H1 (cell line): Measurements from ENCODE around the gene FHDC1. TPM values are rescaled to one million over a fixed set of nuclear protein-coding genes. Genes with fewer than 3 reads are reported as not detected.

ENCODE experiments used
- CTCF ChIA-PET: fragments of 300-600 bp; sonication (Branson Sonifier 250); formaldehyde crosslinking; loops from one replicate; lab custom pipeline; 2021; ENCODE audit not compliant: partially characterized antibody; lab: Charles Lee
- POLR2A ChIA-PET: fragments of 300-600 bp; sonication (Branson Sonifier 250); formaldehyde crosslinking; loops from one replicate; lab custom pipeline; 2021; ENCODE audit warnings: inconsistent platforms; ENCODE audit not compliant: partially characterized antibody; lab: Charles Lee
- DNase-seq, 2 experiments: peaks; one replicate each; pipeline versions ENCODE4 v3.0.0 to v3.0.0-alpha.2; 2010 to 2022; ENCODE audit warnings: low spot score in 2 of 2, low read depth in 1 of 2, mixed read lengths in 1 of 2
- FAIRE-seq: peaks from 2 replicates; lab custom pipeline; 2011; peaks lifted over from hg19 to GRCh38; lab: Jason Lieb, UNC
- H2AFZ ChIP-seq: 2 replicates; pipeline ENCODE4 v1.8.1; 2012; ENCODE audit warnings: low read length, inconsistent platforms
- H2AK5ac ChIP-seq: 2 replicates; pipeline ENCODE4 v1.6.1; 2013; ENCODE audit warnings: low read depth, low read length
- H2BK120ac ChIP-seq: replicated peaks from 2 replicates; pipeline ENCODE3; 2013; ENCODE audit warnings: low read depth, low read length, inconsistent platforms
- H2BK12ac ChIP-seq: 2 replicates; pipeline ENCODE4 v1.6.1; 2013; ENCODE audit warnings: low read depth, low read length
- H2BK15ac ChIP-seq: 2 replicates; pipeline ENCODE4 v1.6.1; 2013; ENCODE audit warnings: low read length
- H2BK20ac ChIP-seq: 2 replicates; pipeline ENCODE4 v1.6.1; 2013; ENCODE audit warnings: low read length
- H2BK5ac ChIP-seq: 2 replicates; pipeline ENCODE4 v1.6.1; 2013; ENCODE audit warnings: low read depth, low read length
- H3K14ac ChIP-seq: 2 replicates; pipeline ENCODE4 v1.6.1; 2013; ENCODE audit warnings: inconsistent platforms; ENCODE audit not compliant: insufficient read length
- H3K18ac ChIP-seq: 2 replicates; pipeline ENCODE4 v1.6.1; 2013; ENCODE audit warnings: low read length; ENCODE audit errors: extremely low read depth
- H3K23ac ChIP-seq: 2 replicates; pipeline ENCODE4 v1.6.1; 2013; ENCODE audit warnings: inconsistent platforms; ENCODE audit not compliant: insufficient read length
- H3K23me2 ChIP-seq: 2 replicates; pipeline ENCODE4 v1.6.1; 2013; ENCODE audit warnings: low read depth, low read length
- H3K27ac ChIP-seq: 2 replicates; pipeline ENCODE4 v1.6.1; 2011; ENCODE audit warnings: low read depth, low read length, inconsistent platforms
- H3K27me3 ChIP-seq, 4 experiments: replicated peaks in 1 of 4; 1 replicate in 1 of 4; 2 replicates in 3 of 4; pipeline versions ENCODE4 v1.6.1 to v1.8.1; 2011 to 2013; ENCODE audit warnings: low read length in 3 of 4, mild to moderate bottlenecking in 3 of 4, inconsistent platforms in 2 of 4, mixed read lengths in 2 of 4, moderate library complexity in 1 of 4; ENCODE audit not compliant: control insufficient read depth in 3 of 4, insufficient read depth in 3 of 4; ENCODE audit errors: extremely low read depth in 1 of 4
- H3K36me3 ChIP-seq, 4 experiments: 2 replicates each; pipeline versions ENCODE4 v1.6.1 to v1.8.1; 2011 to 2013; ENCODE audit warnings: mild to moderate bottlenecking in 4 of 4, low read length in 3 of 4, moderate library complexity in 2 of 4, control low read depth in 1 of 4, inconsistent platforms in 1 of 4; ENCODE audit not compliant: insufficient read depth in 4 of 4, control insufficient read depth in 2 of 4
- H3K4ac ChIP-seq: replicated peaks from 2 replicates; pipeline ENCODE3; 2013; ENCODE audit warnings: low read length, low read depth, mixed read lengths, inconsistent platforms; ENCODE audit not compliant: insufficient read length
- H3K4me1 ChIP-seq, 4 experiments: replicated peaks in 1 of 4; 1 replicate in 1 of 4; 2 replicates in 3 of 4; pipeline versions ENCODE4 v1.6.1 to v1.8.1; 2011 to 2013; ENCODE audit warnings: low read length in 3 of 4, inconsistent platforms in 2 of 4, mixed read lengths in 1 of 4; ENCODE audit not compliant: insufficient read depth in 4 of 4, control insufficient read depth in 3 of 4
- H3K4me2 ChIP-seq, 2 experiments: 2 replicates each; pipeline versions ENCODE4 v1.6.1 to v1.8.1; 2011 to 2013; ENCODE audit warnings: low read depth in 2 of 2, low read length in 2 of 2, control low read depth in 1 of 2, inconsistent platforms in 1 of 2, mild to moderate bottlenecking in 1 of 2; ENCODE audit not compliant: insufficient read depth in 1 of 2
- H3K4me3 ChIP-seq, 4 experiments: fragments of 200-600, 300-600 bp in 1 of 4; sonication (generic), shearing (Covaris generic), sonication (Bioruptor Twin) in 1 of 4; 2 replicates each; pipeline versions ENCODE4 v1.5.1 to v1.8.1; 2011 to 2016; ENCODE audit warnings: low read length in 4 of 4, low read depth in 3 of 4, control low read depth in 2 of 4, inconsistent platforms in 2 of 4, mild to moderate bottlenecking in 2 of 4, mixed read lengths in 1 of 4, moderate library complexity in 1 of 4; ENCODE audit not compliant: insufficient read depth in 2 of 4; ENCODE audit errors: extremely low read depth in 1 of 4
- H3K56ac ChIP-seq: replicated peaks from 2 replicates; pipeline ENCODE3; 2013; ENCODE audit warnings: low read depth, mild to moderate bottlenecking, mixed read lengths, low read length, inconsistent platforms; ENCODE audit not compliant: insufficient read length
- H3K79me1 ChIP-seq: 2 replicates; pipeline ENCODE4 v1.6.1; 2013; ENCODE audit warnings: low read depth, low read length, control low read depth
- H3K79me2 ChIP-seq, 2 experiments: 2 replicates each; pipeline versions ENCODE4 v1.6.1 to v1.8.1; 2012 to 2013; ENCODE audit warnings: low read length in 2 of 2, mild to moderate bottlenecking in 2 of 2, inconsistent platforms in 1 of 2; ENCODE audit not compliant: insufficient read depth in 2 of 2, control insufficient read depth in 1 of 2
- H3K9ac ChIP-seq, 4 experiments: replicated peaks in 1 of 4; 1 replicate in 1 of 4; 2 replicates in 3 of 4; pipeline versions ENCODE4 v1.6.1 to v1.8.1; 2011 to 2013; ENCODE audit warnings: low read depth in 3 of 4, low read length in 3 of 4, control low read depth in 2 of 4, mild to moderate bottlenecking in 2 of 4, moderate library complexity in 2 of 4, inconsistent platforms in 1 of 4; ENCODE audit errors: extremely low read depth in 1 of 4
- H3K9me3 ChIP-seq, 2 experiments: 2 replicates each; pipeline versions ENCODE4 v1.6.1 to v1.8.1; 2012 to 2013; ENCODE audit warnings: mild to moderate bottlenecking in 2 of 2, moderate library complexity in 2 of 2, control low read depth in 1 of 2, inconsistent platforms in 1 of 2, low read depth in 1 of 2, low read length in 1 of 2, mixed read lengths in 1 of 2; ENCODE audit not compliant: insufficient read depth in 2 of 2
- H4K20me1 ChIP-seq, 2 experiments: replicated peaks in 1 of 2; 2 replicates each; pipeline versions ENCODE3 to v1.8.1; 2011 to 2013; ENCODE audit warnings: inconsistent platforms in 2 of 2, low read length in 2 of 2, mild to moderate bottlenecking in 1 of 2; ENCODE audit not compliant: insufficient read depth in 2 of 2, control insufficient read depth in 1 of 2
- H4K5ac ChIP-seq: 2 replicates; pipeline ENCODE4 v1.6.1; 2013; ENCODE audit warnings: low read length, low read depth, mixed read lengths, inconsistent platforms; ENCODE audit not compliant: insufficient read length
- H4K8ac ChIP-seq: 2 replicates; pipeline ENCODE4 v1.8.0; 2013; ENCODE audit warnings: mild to moderate bottlenecking, moderate library complexity, low read length, inconsistent platforms; ENCODE audit not compliant: insufficient read depth; ENCODE audit errors: extremely low read depth
- H4K91ac ChIP-seq: replicated peaks from 2 replicates; pipeline ENCODE3; 2013; ENCODE audit warnings: low read length, mixed read lengths, inconsistent platforms; ENCODE audit not compliant: insufficient read length
- CHD2 ChIP-seq: IDR thresholded peaks from 2 replicates; pipeline ENCODE4 v1.6.1; 2012; ENCODE audit warnings: low read length, improper control_type of control experiment
- PHF8 ChIP-seq: fragments of 200-600 bp; sonication (generic); conservative IDR thresholded peaks from 2 replicates; pipeline ENCODE4 v1.7.1; 2012; ENCODE audit warnings: low read depth, mild to moderate bottlenecking, inconsistent platforms, low read length, moderate library complexity
- POU5F1 ChIP-seq: IDR thresholded peaks from 2 replicates; pipeline ENCODE4 v1.6.1; 2011; ENCODE audit warnings: low read depth, mild to moderate bottlenecking, low read length, moderate library complexity
- RAD21 ChIP-seq, 2 experiments: IDR thresholded peaks in 1 of 2; conservative IDR thresholded peaks in 1 of 2; 2 replicates each; pipeline ENCODE4 v1.6.1; 2011; ENCODE audit warnings: low read depth in 2 of 2, low read length in 2 of 2, improper control_type of control experiment in 1 of 2, inconsistent platforms in 1 of 2, mild to moderate bottlenecking in 1 of 2, moderate library complexity in 1 of 2
- SAP30 ChIP-seq: fragments of 300-600 bp; sonication (generic); IDR thresholded peaks from 2 replicates; pipeline ENCODE4 v1.7.1; 2012; ENCODE audit warnings: low read length, moderate library complexity, mild to moderate bottlenecking, inconsistent platforms; ENCODE audit not compliant: insufficient read depth, insufficient replicate concordance
- TBP ChIP-seq: IDR thresholded peaks from 2 replicates; pipeline ENCODE4 v1.6.1; 2011; ENCODE audit warnings: low read depth, low read length, improper control_type of control experiment
- WGBS, 2 experiments: shearing (Covaris generic) in 1 of 2; methylation state at CpG; one replicate each; pipeline versions ENCODE4 v1.1.6 to v1.1.7; 2013 to 2015; ENCODE audit warnings: low lambda C conversion rate in 2 of 2, mixed read lengths in 2 of 2, inconsistent platforms in 1 of 2, low coverage in 1 of 2, missing lambda C conversion rate in 1 of 2; ENCODE audit not compliant: insufficient replicate concordance in 2 of 2, insufficient coverage in 1 of 2, insufficient read length in 1 of 2; ENCODE audit errors: extremely low coverage in 1 of 2, missing lambda C conversion rate in 1 of 2; 5-methylcytosine and 5-hydroxymethylcytosine counted together
- polyA plus RNA-seq, 7 experiments: library from polyadenylated mRNA; depleted of rRNA in 3 of 7; stranded (reverse) in 5 of 7; unstranded in 2 of 7; fragments of >200 nt in 5 of 7; fragments of 200-250 nt in 2 of 7; gene quantifications; 1 replicate in 5 of 7; 2 replicates in 1 of 7; 4 replicates in 1 of 7; pipeline versions ENCODE4 v1.2.1 to v1.2.3, GENCODE V29; 2011 to 2013; ENCODE audit warnings: missing spikeins in 2 of 7, mixed read lengths in 2 of 7
- total RNA-seq: library from RNA; stranded (reverse); fragmentation: NEBNext Ultra II Directional; extraction: Animal tissue kit (Norgen Biotek cat#: 25700); gene quantifications from 2 replicates; pipeline ENCODE4 v1.2.1, GENCODE V29; 2021

Gene FHDC1
- total and polyA plus RNA-seq, 2 of the 8 experiments (the other 6 are each of a cell fraction or from before 2014, with no cell fraction given): 6.4 to 28.6 TPM

- no peak overlapping the region for H3K18ac ChIP-seq
- H3K9ac ChIP-seq: no peak overlapping the region
- H3K79me2 ChIP-seq: no peaks in the 10 kb centered on the region
- no peak overlapping the region for H2BK15ac ChIP-seq
- no peak overlapping the region for H3K4ac ChIP-seq
- no peak overlapping the region for H3K4me3 ChIP-seq
- H3K23me2 ChIP-seq: no peaks in the 10 kb centered on the region; the same call in 1 of the 2 replicates
- H4K20me1 ChIP-seq: peaks cover 0 to 1% of the 10 kb centered on the region in 2 experiments
- no peak overlapping the region for H2AFZ ChIP-seq
- ChIA-PET POLR2A (interaction anchor here (1.4 to 3.9 kb wide), 2 partner anchors 8 to 16 kb away, joined by 4 to 12 read pairs; no protein-coding TSS in a partner anchor), CTCF (interaction anchor here (0.5 to 1.5 kb wide), 7 partner anchors 9 to 119 kb away, joined by 3 to 5 read pairs (median 3); no protein-coding TSS in a partner anchor)
- H2BK20ac ChIP-seq: no peak overlapping the region
- no peaks in the 10 kb centered on the region for H3K79me1 ChIP-seq
- H4K5ac ChIP-seq: no peak overlapping the region
- H3K56ac ChIP-seq: no peak overlapping the region
- H3K27me3 ChIP-seq: no peaks in the 10 kb centered on the region
- H3K36me3 ChIP-seq: peaks cover 12 to 70% (median 47%) of the 10 kb centered on the region in 4 experiments
- H2AK5ac ChIP-seq: no peak overlapping the region
- no peak overlapping the region for H3K27ac ChIP-seq
- FAIRE-seq: no peak
- H2BK5ac ChIP-seq: no peak overlapping the region
- H2BK12ac ChIP-seq: no peak overlapping the region
- no peak overlapping the region for H4K8ac ChIP-seq
- no peak overlapping the region for H3K4me2 ChIP-seq
- no peaks in the 10 kb centered on the region for H3K9me3 ChIP-seq
- H3K14ac ChIP-seq: no peak overlapping the region
- 98% methylated on average over 4 of the region's 4 CpGs; no CpG with 5 or more reads in 1 of the 2 experiments for WGBS, 2 experiments
- peaks cover 0 to 3% (median 0%) of the 10 kb centered on the region in 4 experiments; a peak in 1 of 7 replicates for H3K4me1 ChIP-seq
- H2BK120ac ChIP-seq: no peak overlapping the region
- DNase-seq: no peak
- no peak overlapping the region for H3K23ac ChIP-seq
- TF ChIP-seq RAD21 (IDR thresholded peaks at IDR 0.05 in 1 of 2, conservative IDR thresholded peaks at IDR 0.05 in 1 of 2; ENCODE audit: low read depth in 2 of 2, low read length in 2 of 2) (no peak), SAP30 (no peak), PHF8 (no peak), CHD2 (no peak), TBP (no peak), POU5F1 (no peak)
- no peak overlapping the region for H4K91ac ChIP-seq
Measured at GRCh38 chr4:152965611-152966010, 29.5 kb downstream of the FHDC1 start.
